Activated T-helper 2 cell treated with anti-CD3 and anti-CD28 coated beads, Interferon-gamma antibody, Interleukin-2, Interleukin-4, amounts not matched to agents 10 μg/mL and 5 μg/mL and 100 μg/mL, durations not matched to agents 14 hours and 24 hours and 36 hours (primary cell): ENCODE results near the gene GPC6. TPM values are rescaled to one million over a fixed set of nuclear protein-coding genes. Genes with fewer than 3 reads are reported as not detected.

ENCODE experiments used
- DNase-seq: peaks from one replicate; pipeline ENCODE4 v3.0.0; 2021; ENCODE audit warnings: low spot score
- H3K27ac Mint-ChIP-seq: one replicate; pipeline ENCODE4 v1.8.0; 2021; ENCODE audit warnings: mixed read lengths
- H3K27me3 Mint-ChIP-seq: one replicate; pipeline ENCODE4 v1.8.0; 2021; ENCODE audit warnings: low read depth, mixed read lengths
- H3K36me3 Mint-ChIP-seq: one replicate; pipeline ENCODE4 v1.8.0; 2021; ENCODE audit warnings: low read depth, mixed read lengths
- H3K4me1 Mint-ChIP-seq: one replicate; pipeline ENCODE4 v1.8.0; 2021; ENCODE audit warnings: low read depth, mixed read lengths
- H3K4me3 Mint-ChIP-seq: one replicate; pipeline ENCODE4 v1.8.0; 2021; ENCODE audit warnings: low read depth, mild to moderate bottlenecking, moderate library complexity, mixed read lengths
- H3K9me3 Mint-ChIP-seq: one replicate; pipeline ENCODE4 v1.8.0; 2021; ENCODE audit warnings: mixed read lengths
- intact Hi-C: fragments of 100-400 bp; cut with micrococcal nuclease; formaldehyde crosslinking; loops from one replicate; pipeline ENCODE4 v1.15.1; 2023
- total RNA-seq: library from RNA; stranded (reverse); gene quantifications from 2 replicates; pipeline ENCODE4 v1.2.3, GENCODE V29; 2022

The GPC6 gene
- total RNA-seq, 1 donor from 2014 or later, result not detected

DNA sequence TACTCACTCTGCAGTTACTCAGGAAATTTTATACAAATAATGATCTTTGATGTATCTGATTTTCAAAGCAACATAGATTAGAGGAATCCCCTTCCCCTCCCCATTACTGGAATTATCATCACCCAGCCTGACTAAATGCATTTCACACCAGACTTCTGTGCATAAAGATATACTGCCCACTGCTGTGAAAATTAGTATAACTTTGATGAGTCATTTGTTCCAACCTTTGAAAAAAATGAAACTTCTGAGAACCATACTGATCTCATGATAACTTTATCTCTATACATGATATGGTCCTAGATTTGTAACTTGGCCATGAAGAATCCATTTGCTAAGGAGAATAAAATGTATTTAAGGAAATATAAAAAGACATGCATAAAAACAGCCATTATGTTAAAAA lies 63.9 kb downstream of the GPC6 start:
- no peak overlapping the region for H3K4me3 Mint-ChIP-seq
- no peaks in the 10 kb centered on the region for H3K27me3 Mint-ChIP-seq
- no peaks in the 10 kb centered on the region for H3K4me1 Mint-ChIP-seq
- no peak for DNase-seq
- H3K9me3 Mint-ChIP-seq, result no peaks in the 10 kb centered on the region
- intact Hi-C loops, result no loop called here
- no peaks in the 10 kb centered on the region for H3K36me3 Mint-ChIP-seq
- H3K27ac Mint-ChIP-seq, result no peak overlapping the region

DNA sequence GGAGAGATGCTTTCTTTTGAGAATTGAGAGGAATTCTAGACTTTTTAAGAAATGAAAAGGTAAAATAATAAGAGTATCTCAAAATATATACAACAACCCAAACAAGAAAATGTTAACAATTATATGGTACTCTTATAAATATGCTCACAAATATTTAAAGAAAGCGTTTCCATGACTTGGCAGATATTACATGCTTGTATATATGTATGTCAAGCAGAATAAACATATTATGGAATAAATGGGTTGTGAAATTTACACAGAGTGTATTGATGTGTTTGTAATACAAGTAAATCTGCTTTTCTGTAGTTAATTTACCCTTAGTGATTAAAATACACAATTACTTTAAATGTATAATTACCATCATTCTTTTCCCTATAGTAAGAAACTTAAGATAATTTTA lies 65.8 kb downstream of the GPC6 start:
- intact Hi-C loops, result no loop called here

DNA sequence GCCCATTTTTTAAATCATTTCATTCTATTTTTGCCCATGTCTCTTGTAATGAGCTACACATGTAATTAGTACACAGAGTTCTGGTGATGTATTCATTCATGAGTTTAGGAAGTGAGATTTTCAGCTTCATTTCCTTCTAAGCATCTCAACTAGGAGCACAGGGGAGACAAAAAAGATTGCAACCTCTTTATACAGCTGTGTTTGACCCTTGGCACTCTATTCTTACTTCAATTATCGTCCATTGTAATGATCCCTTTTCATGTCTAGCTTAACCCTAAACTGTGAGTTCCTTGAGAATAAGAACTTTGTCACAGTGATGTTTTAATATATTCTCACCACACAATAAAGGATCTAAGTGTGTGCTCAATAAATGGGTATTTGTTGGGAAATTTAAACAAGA lies 67.1 kb downstream of the GPC6 start:
- Mint-ChIP-seq H3K4me1 (no peaks in the 10 kb centered on the region), H3K27ac (no peak overlapping the region), H3K27me3 (no peaks in the 10 kb centered on the region), H3K36me3 (no peaks in the 10 kb centered on the region), H3K4me3 (no peak overlapping the region), H3K9me3 (peaks cover 5% of the 10 kb centered on the region)
- no peak for DNase-seq
- intact Hi-C loops, result no loop called here

More for the DNA sequence above, 65.8 kb downstream of the GPC6 start:
- Mint-ChIP-seq H3K36me3 (no peaks in the 10 kb centered on the region), H3K9me3 (peaks cover 5% of the 10 kb centered on the region), H3K27ac (no peak overlapping the region), H3K27me3 (no peaks in the 10 kb centered on the region), H3K4me1 (no peaks in the 10 kb centered on the region), H3K4me3 (no peak overlapping the region)
- no peak for DNase-seq

DNA sequence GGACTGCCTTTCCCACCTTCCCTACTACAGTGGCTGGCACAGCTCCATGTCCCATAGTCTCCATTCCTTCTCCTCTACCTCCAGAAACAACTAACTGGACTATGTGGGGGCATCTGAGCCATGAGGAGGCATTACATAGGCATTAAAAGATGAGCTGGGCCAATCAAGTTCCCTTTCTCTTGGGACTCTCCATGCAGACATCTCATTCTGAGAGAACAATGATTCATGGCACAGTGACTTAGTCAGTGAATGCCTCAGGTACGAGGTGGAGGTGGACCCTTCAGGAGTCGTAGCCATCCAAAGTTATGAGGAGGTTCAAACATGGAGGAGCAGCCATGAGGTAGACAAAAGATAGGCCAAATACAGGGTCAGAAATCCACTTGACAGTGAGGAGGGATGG lies 70.0 kb downstream of the GPC6 start:
- Mint-ChIP-seq H3K27ac (no peak overlapping the region), H3K9me3 (peaks cover 5% of the 10 kb centered on the region), H3K4me3 (no peak overlapping the region), H3K27me3 (no peaks in the 10 kb centered on the region), H3K4me1 (no peaks in the 10 kb centered on the region), H3K36me3 (no peaks in the 10 kb centered on the region)
- intact Hi-C loops, result no loop called here
- no peak for DNase-seq

DNA sequence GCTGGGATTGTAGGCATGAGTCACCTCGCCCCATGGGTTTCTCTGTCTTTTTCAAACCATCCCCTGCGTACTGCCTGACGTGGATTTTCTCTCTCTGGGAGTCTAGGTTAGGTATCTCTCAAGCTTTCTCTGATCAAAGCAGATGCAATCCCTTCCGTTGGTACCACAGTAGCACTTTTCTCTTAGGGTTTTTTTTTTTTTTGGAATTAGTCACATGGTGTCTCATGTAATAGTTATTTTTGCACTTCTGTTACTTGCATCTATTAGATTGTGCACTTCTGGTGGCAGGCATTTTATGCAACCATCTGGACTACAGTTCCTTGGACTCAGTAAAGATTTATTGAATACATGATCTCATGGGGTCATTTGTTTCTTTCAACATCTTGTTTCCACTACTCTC lies 72.1 kb downstream of the GPC6 start:
- intact Hi-C loops, result no loop called here
- no peaks in the 10 kb centered on the region for H3K27me3 Mint-ChIP-seq
- H3K27ac Mint-ChIP-seq, result no peak overlapping the region
- no peaks in the 10 kb centered on the region for H3K36me3 Mint-ChIP-seq
- no peaks in the 10 kb centered on the region for H3K4me1 Mint-ChIP-seq
- H3K4me3 Mint-ChIP-seq, result no peak overlapping the region
- peaks cover 5% of the 10 kb centered on the region for H3K9me3 Mint-ChIP-seq
- DNase-seq, result no peak

DNA sequence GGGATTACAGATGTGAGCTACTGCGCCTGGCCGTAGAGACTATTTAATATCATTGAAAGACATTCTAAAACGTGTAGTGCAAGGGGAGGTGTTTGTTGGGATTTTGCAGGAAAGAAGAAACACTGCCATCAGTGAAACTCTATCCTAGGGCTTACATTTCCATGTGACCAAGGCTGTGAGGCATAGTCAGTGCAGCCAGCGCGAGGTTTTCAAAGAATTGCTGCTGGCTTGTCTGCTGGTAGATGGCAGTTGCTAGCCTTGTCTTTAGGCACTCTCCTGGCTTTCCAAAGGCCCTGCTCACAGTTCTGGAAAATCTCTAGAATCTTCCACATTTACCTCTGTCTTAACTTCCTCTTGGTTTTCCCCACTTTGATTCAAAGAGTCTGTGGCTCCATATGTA lies 77.5 kb downstream of the GPC6 start:
- no peaks in the 10 kb centered on the region for H3K9me3 Mint-ChIP-seq
- H3K4me1 Mint-ChIP-seq, result no peaks in the 10 kb centered on the region
- no peaks in the 10 kb centered on the region for H3K36me3 Mint-ChIP-seq
- intact Hi-C loops, result no loop called here
- no peak overlapping the region for H3K4me3 Mint-ChIP-seq
- no peak overlapping the region for H3K27ac Mint-ChIP-seq
- no peaks in the 10 kb centered on the region for H3K27me3 Mint-ChIP-seq
- DNase-seq, result no peak

DNA sequence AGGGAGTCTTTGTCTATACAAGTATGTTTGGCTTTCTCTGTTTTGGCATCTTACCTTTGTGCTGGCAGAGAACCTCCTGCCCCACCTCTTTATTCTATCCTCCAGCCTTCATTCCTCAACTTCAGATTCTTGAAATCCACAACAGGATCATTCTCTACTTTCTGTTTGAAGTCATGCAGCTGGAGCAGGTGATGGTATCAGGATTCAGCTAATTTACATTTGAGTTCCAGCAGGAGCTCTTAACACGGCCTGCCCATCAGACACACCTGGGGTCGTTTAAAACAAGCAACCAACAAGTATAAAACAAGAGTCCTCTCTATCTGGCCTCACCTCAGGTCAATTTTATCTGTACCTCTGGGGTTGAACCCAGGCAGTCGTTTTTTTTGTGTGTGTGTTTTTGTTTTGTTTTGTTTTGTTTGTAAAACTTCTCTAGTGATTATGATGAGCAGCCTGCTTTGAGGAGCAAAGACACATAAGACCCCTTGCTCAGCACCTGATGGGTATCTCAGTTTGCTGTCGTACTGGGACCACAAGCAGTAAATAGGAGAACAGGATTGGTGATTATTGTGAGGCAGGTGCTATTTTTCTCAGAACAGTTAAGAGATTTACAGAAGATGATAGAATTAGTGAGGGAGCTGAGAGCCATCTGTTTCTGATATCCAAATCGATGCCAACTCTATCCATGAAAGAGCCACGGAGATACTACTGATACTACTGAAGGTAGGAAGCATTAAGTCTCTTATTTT lies 78.4 kb downstream of the GPC6 start:
- Mint-ChIP-seq H3K9me3 (no peaks in the 10 kb centered on the region), H3K27ac (no peak overlapping the region), H3K36me3 (no peaks in the 10 kb centered on the region), H3K4me1 (no peaks in the 10 kb centered on the region), H3K4me3 (no peak overlapping the region), H3K27me3 (no peaks in the 10 kb centered on the region)
- DNase-seq, result no peak
- intact Hi-C loops, result no loop called here

DNA sequence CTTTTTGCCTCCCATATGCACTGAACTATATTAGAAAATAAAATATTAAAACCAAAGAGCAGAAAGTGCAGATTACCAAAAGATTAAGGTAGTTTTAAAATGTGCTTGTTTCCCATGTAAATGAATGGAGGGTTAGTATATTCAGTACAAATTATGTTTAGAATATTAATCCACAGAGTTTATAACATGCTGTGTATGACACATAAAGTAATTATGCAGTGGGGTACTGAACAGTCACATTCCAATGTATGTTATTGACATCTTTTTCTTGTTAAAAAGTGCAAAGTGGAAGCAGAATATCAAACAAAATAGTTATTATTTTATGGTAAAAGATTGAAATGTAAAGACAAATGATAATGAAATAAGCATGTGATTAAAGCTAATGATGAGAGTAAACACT lies 79.3 kb downstream of the GPC6 start:
- Mint-ChIP-seq H3K27ac (no peak overlapping the region), H3K4me1 (no peaks in the 10 kb centered on the region), H3K9me3 (no peaks in the 10 kb centered on the region), H3K36me3 (no peaks in the 10 kb centered on the region), H3K27me3 (no peaks in the 10 kb centered on the region), H3K4me3 (no peak overlapping the region)
- no peak for DNase-seq
- intact Hi-C loops, result no loop called here

DNA sequence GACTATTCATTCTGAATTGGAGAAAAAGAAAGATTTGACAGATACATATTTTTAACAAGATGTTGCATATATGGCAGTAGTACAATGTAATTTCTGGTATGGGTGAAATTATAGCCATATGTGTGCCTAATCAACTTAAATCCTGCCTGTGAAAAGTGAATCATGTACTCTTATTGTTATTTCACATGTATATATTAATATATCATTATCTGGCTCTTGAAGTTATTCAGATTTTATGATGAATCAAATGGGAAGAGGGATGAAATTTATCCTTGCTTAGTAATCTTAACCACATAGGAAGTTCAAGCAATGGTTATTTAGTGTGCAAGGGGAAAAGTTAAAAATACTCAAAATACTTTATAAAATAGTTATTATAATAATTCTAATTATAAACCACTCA lies 80.5 kb downstream of the GPC6 start:
- Mint-ChIP-seq H3K9me3 (no peaks in the 10 kb centered on the region), H3K27ac (no peak overlapping the region), H3K36me3 (no peaks in the 10 kb centered on the region), H3K4me3 (no peak overlapping the region), H3K27me3 (no peaks in the 10 kb centered on the region), H3K4me1 (no peaks in the 10 kb centered on the region)
- no peak for DNase-seq
- intact Hi-C loops, result no loop called here

DNA sequence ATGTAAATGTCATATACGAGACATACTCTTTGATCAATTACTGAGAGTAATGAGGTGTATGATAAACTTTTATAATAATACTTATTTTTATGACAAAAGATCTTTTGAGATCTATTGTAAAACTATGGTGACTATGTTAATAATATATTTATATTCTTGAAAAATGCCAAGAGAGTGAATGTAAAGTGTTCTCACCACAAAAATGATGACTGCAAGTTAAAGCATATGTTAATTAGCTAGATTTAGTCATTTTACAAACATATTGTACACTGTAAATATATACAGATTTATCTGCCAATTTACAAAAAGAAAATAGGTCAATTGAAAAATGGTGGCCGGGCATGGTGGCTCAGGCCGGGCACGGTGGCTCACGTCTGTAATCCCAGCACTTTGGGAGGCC lies 81.0 kb downstream of the GPC6 start:
- DNase-seq, result no peak
- H3K27me3 Mint-ChIP-seq, result no peaks in the 10 kb centered on the region
- H3K36me3 Mint-ChIP-seq, result no peaks in the 10 kb centered on the region
- no peak overlapping the region for H3K4me3 Mint-ChIP-seq
- no peaks in the 10 kb centered on the region for H3K4me1 Mint-ChIP-seq
- intact Hi-C loops, result no loop called here
- no peaks in the 10 kb centered on the region for H3K9me3 Mint-ChIP-seq
- H3K27ac Mint-ChIP-seq, result no peak overlapping the region

DNA sequence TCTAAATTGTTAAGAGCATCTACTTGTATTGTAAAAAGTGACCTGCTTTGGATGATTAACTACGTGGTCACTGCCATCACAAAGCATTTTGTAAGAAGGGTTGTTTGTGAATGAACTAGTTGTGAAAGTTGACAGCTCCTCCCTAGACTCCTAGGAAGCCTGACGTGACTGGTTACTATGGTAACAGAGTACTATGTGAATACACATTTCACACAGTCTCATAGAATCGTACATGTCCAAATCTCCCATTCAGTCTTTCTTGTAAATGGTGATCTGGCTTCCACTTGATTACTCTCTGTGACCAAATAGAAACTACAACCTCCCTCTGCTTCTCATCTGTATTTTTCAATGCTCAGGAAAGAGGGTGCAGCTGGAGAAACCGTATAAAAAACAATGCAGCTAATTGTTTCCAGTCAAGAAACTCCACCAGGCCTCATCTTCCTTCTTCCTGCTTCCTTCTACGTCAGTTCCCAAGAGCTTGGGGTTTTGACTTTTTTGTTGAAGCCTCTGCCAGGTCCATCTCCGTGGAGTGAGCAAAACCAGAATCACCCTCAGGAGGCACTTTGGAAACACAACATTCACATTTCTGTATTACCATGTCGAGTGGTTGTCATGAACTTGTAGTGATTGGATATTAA lies 83.4 kb downstream of the GPC6 start:
- intact Hi-C loops, result no loop called here
- Mint-ChIP-seq H3K27ac (no peak overlapping the region), H3K4me1 (no peaks in the 10 kb centered on the region), H3K36me3 (no peaks in the 10 kb centered on the region), H3K9me3 (no peaks in the 10 kb centered on the region), H3K27me3 (no peaks in the 10 kb centered on the region), H3K4me3 (no peak overlapping the region)
- no peak for DNase-seq

DNA sequence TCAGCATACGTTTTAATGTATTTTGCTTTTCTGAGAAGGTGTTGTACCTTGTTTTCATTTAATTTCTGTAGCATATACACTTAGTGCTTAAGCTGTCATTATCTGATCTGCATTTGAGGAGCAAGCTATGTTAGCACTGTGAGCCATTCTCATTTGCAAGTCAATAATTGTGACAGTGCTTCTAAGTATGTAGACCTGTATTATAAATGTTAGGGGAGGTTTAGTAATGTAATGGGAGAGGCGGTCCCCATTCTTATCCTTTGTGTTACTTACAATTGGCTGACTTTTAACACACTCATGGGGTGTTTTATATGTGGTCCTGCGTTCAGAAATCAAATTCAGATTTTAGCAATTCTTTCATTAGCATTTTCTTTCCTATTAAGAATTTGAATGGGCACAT lies 90.2 kb downstream of the GPC6 start:
- intact Hi-C loops, result no loop called here
- Mint-ChIP-seq H3K36me3 (no peaks in the 10 kb centered on the region), H3K4me3 (no peak overlapping the region), H3K9me3 (no peaks in the 10 kb centered on the region), H3K27ac (no peak overlapping the region), H3K4me1 (no peaks in the 10 kb centered on the region), H3K27me3 (no peaks in the 10 kb centered on the region)
- DNase-seq, result no peak

DNA sequence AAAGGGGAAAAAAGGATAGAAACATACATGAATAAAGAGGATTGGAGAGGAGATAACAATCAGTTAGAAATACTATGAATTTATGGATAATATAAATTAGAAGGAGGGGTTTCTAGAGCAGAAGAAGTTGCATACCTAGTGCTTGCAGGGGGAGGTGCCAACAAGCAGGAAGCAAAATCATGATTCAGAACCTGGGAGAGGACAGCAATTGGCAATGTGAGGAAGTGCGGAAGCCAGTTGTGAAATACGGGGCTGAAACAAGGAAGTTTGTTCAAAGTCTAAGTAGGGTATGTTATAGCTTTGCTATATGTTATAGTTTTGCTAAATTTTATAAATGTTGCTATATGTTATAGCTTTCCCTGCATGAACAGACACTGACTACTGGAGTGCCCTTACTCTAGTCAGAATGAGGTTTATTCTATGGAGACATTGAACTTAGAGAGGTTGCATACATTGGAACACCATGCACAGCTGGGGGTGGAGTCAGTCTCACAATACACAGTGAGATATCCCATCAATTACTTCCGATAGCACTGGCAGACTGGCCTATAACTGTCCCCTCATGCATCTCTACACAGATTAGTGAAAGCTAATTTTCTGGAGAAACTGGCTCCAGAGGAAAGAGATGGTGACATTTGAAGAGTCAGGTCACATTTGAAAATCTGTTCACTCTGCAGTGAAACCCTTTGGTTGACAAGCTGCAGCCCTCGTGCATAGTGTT lies 92.1 kb downstream of the GPC6 start:
- intact Hi-C loops, result no loop called here
- H3K36me3 Mint-ChIP-seq, result no peaks in the 10 kb centered on the region
- H3K4me1 Mint-ChIP-seq, result no peaks in the 10 kb centered on the region
- H3K27me3 Mint-ChIP-seq, result no peaks in the 10 kb centered on the region
- no peak overlapping the region for H3K4me3 Mint-ChIP-seq
- DNase-seq, result no peak
- no peaks in the 10 kb centered on the region for H3K9me3 Mint-ChIP-seq
- no peak overlapping the region for H3K27ac Mint-ChIP-seq
